ENCODE data around the gene HCLS1.
"Not testable (repeated sequence)": the region's sequence is repeated elsewhere in the genome, so short reads cannot be mapped to it uniquely, and the experiment has no call there.

The HCLS1 gene

GRCh38 chr3:121595765-121596406 lies 64.8 kb downstream of the HCLS1 start:
- Histone ChIP-seq H3K4me1 (ENCODE audit: control insufficient read depth, insufficient read depth, low read length, unreplicated experiment) (no peaks in the 10 kb centered on the region), H3K4me3 (ENCODE audit: low read depth, low read length) (no peak overlapping the region), H3K27ac (ENCODE audit: low read depth, low read length) (no peak overlapping the region), H3K27me3 (ENCODE audit: insufficient read depth, low read length) (peaks cover 17% of the 10 kb centered on the region; the same call in 1 of the 2 replicates), H3K36me3 (ENCODE audit: insufficient read depth, low read length) (no peaks in the 10 kb centered on the region), H2AFZ (ENCODE audit: low read length, unreplicated experiment) (no peak overlapping the region), H3K79me2 (ENCODE audit: control insufficient read depth, insufficient read depth, low read length, unreplicated experiment) (no peaks in the 10 kb centered on the region)

GRCh38 chr3:121594850-121595249 lies 65.9 kb downstream of the HCLS1 start:
- Histone ChIP-seq H3K4me3 (ENCODE audit: low read depth, low read length) (no peak overlapping the region), H3K27ac (ENCODE audit: low read depth, low read length) (no peak overlapping the region)

GRCh38 chr3:121593806-121594205 lies 66.9 kb downstream of the HCLS1 start:
- not testable (repeated sequence) for H3K27ac ChIP-seq (ENCODE audit: low read depth, low read length); H2AFZ ChIP-seq (ENCODE audit: low read length, unreplicated experiment)

More at GRCh38 chr3:121594850-121595249, 65.9 kb downstream of the HCLS1 start:
- Histone ChIP-seq H3K27me3 (ENCODE audit: insufficient read depth, low read length) (peaks cover 20% of the 10 kb centered on the region; the same call in 1 of the 2 replicates), H3K79me2 (ENCODE audit: control insufficient read depth, insufficient read depth, low read length, unreplicated experiment) (no peaks in the 10 kb centered on the region), H3K4me1 (ENCODE audit: control insufficient read depth, insufficient read depth, low read length, unreplicated experiment) (no peaks in the 10 kb centered on the region), H3K36me3 (ENCODE audit: insufficient read depth, low read length) (no peaks in the 10 kb centered on the region), H2AFZ (ENCODE audit: low read length, unreplicated experiment) (no peak overlapping the region)

GRCh38 chr3:121592856-121593702 lies 67.6 kb downstream of the HCLS1 start, which contains the start of gene FBXO40:
Gene FBXO40 (plus strand): TSS chr3:121593379. CDS start chr3:121620576, 27,197 bp downstream.
- Histone ChIP-seq H3K4me3 (ENCODE audit: low read depth, low read length) (no peak within 1 kb of the TSS), H3K4me1 (ENCODE audit: control insufficient read depth, insufficient read depth, low read length, unreplicated experiment) (no peaks in the 10 kb centered on the region), H2AFZ (ENCODE audit: low read length, unreplicated experiment) (no peak within 1 kb of the TSS), H3K27me3 (ENCODE audit: insufficient read depth, low read length) (peaks cover 20% of the 10 kb centered on the region; the same call in 1 of the 2 replicates), H3K79me2 (ENCODE audit: control insufficient read depth, insufficient read depth, low read length, unreplicated experiment) (no peaks in the 10 kb centered on the region), H3K27ac (ENCODE audit: low read depth, low read length) (no peak within 1 kb of the TSS), H3K36me3 (ENCODE audit: insufficient read depth, low read length) (no peaks in the 10 kb centered on the region)

More at GRCh38 chr3:121593806-121594205, 66.9 kb downstream of the HCLS1 start:
- H3K79me2 ChIP-seq (ENCODE audit: control insufficient read depth, insufficient read depth, low read length, unreplicated experiment); H3K36me3 ChIP-seq (ENCODE audit: insufficient read depth, low read length); H3K4me3 ChIP-seq (ENCODE audit: low read depth, low read length); H3K4me1 ChIP-seq (ENCODE audit: control insufficient read depth, insufficient read depth, low read length, unreplicated experiment): not testable (repeated sequence)
- peaks cover 20% of the 10 kb centered on the region; the same call in 1 of the 2 replicates for H3K27me3 ChIP-seq (ENCODE audit: insufficient read depth, low read length)

- Histone ChIP-seq H3K79me2 (ENCODE audit: control insufficient read depth, insufficient read depth, low read length, unreplicated experiment) (no peaks in the 10 kb centered on the region), H2AFZ (ENCODE audit: low read length, unreplicated experiment) (no peak overlapping the region), H3K4me3 (ENCODE audit: low read depth, low read length) (no peak overlapping the region), H3K27ac (ENCODE audit: low read depth, low read length) (no peak overlapping the region), H3K4me1 (ENCODE audit: control insufficient read depth, insufficient read depth, low read length, unreplicated experiment) (no peaks in the 10 kb centered on the region), H3K27me3 (ENCODE audit: insufficient read depth, low read length) (peaks cover 27% of the 10 kb centered on the region), H3K36me3 (ENCODE audit: insufficient read depth, low read length) (no peaks in the 10 kb centered on the region)
Measured at GRCh38 chr3:121584418-121584817, 76.3 kb downstream of the HCLS1 start.

GRCh38 chr3:121581691-121582090 lies 79.0 kb downstream of the HCLS1 start:
- Histone ChIP-seq H3K27ac (ENCODE audit: low read depth, low read length) (no peak overlapping the region), H3K4me3 (ENCODE audit: low read depth, low read length) (no peak overlapping the region), H3K79me2 (ENCODE audit: control insufficient read depth, insufficient read depth, low read length, unreplicated experiment) (no peaks in the 10 kb centered on the region), H3K4me1 (ENCODE audit: control insufficient read depth, insufficient read depth, low read length, unreplicated experiment) (no peaks in the 10 kb centered on the region), H2AFZ (ENCODE audit: low read length, unreplicated experiment) (no peak overlapping the region), H3K27me3 (ENCODE audit: insufficient read depth, low read length) (peaks cover 25% of the 10 kb centered on the region), H3K36me3 (ENCODE audit: insufficient read depth, low read length) (no peaks in the 10 kb centered on the region)

Measured in ACC112 (cell line).